Left lung (tissue), 10 donors: ENCODE data around the gene NIPA2. TPM values are rescaled to one million over a fixed set of nuclear protein-coding genes. Genes with fewer than 3 reads are reported as not detected.

ENCODE experiments used
- ATAC-seq: fragments of 200-7000 bp; cut with Tn5 transposase; one replicate; pipeline ENCODE4 v1.9.1; 2020; ENCODE audit warnings: moderate library complexity
- DNase-seq, 4 donors: peaks; one replicate each; pipeline ENCODE4 v3.0.0-alpha.2; 2013 to 2020
- H3K27ac ChIP-seq, 2 donors: fragments of 200-600 bp; sonication (generic) in 1 of 2; one replicate each; pipeline versions ENCODE4 v1.5.0 to v1.8.0; 2020 to 2021
- H3K27me3 ChIP-seq, 2 donors: fragments of 200-600 bp; sonication (generic) in 1 of 2; one replicate each; pipeline versions ENCODE4 v1.5.0 to v1.8.0; 2020 to 2021
- H3K36me3 ChIP-seq, 2 donors: fragments of 200-600 bp; sonication (generic) in 1 of 2; one replicate each; pipeline versions ENCODE4 v1.5.0 to v1.8.0; 2020 to 2021
- H3K4me1 ChIP-seq, 2 donors: fragments of 200-600 bp; one replicate each; pipeline ENCODE4 v1.8.0; 2021
- H3K4me3 ChIP-seq, 2 donors: fragments of 200-600 bp; sonication (generic) in 1 of 2; one replicate each; pipeline versions ENCODE4 v1.5.0 to v1.8.0; 2020 to 2021; ENCODE audit warnings: mild to moderate bottlenecking in 1 of 2
- H3K9me3 ChIP-seq, 2 donors: fragments of 200-600 bp; sonication (generic) in 1 of 2; one replicate each; pipeline versions ENCODE4 v1.5.0 to v1.8.0; 2020 to 2021
- CTCF ChIP-seq, 2 donors: fragments of 200-600 bp; sonication (generic) in 1 of 2; IDR thresholded peaks; one replicate each; pipeline versions ENCODE4 v1.5.0 to v1.8.0; 2021; ENCODE audit warnings: antibody characterized with exemption in 2 of 2
- intact Hi-C, 2 donors: fragments of 100-400 bp; cut with DNase I; formaldehyde crosslinking; loops; one replicate each; pipeline versions ENCODE4 v1.11.2 to v1.14.2; 2022
- polyA plus RNA-seq, 6 donors: library from polyadenylated mRNA; unstranded; fragments of 120-200 nt; gene quantifications; one replicate each; pipeline ENCODE4 v1.2.1, GENCODE V29; 2013; ENCODE audit not compliant: insufficient read length in 6 of 6
- total RNA-seq, 2 donors: library from RNA; stranded (reverse); fragmentation: NEBNext Ultra II Directional; extraction: Animal tissue kit (Norgen Biotek cat#: 25700); gene quantifications; one replicate each; pipeline ENCODE4 v1.2.1, GENCODE V29; 2021
- donor health status: DM: no; HTN: yes; CAD: no.
- donor health status: DM: no; HTN: no; CAD: no.

The NIPA2 gene
- total and polyA plus RNA-seq, 8 donors = 38.3 to 69.0 (median 43.9) TPM

- H3K36me3 ChIP-seq = peaks cover 8 to 63% of the 10 kb centered on the region in 2 donors
- ATAC-seq = no peak
Measured at GRCh38 chr15:22883196-22883595, 44.7 kb downstream of the NIPA2 start.

GRCh38 chr15:22884344-22884743, 45.9 kb downstream of the NIPA2 start:
- H3K4me3 ChIP-seq = no peak overlapping the region
- no peaks in the 10 kb centered on the region for H3K9me3 ChIP-seq
- H3K4me1 ChIP-seq = no peaks in the 10 kb centered on the region
- DNase-seq (no peak), ATAC-seq (no peak)
- peaks cover 8 to 63% of the 10 kb centered on the region in 2 donors for H3K36me3 ChIP-seq
- no peaks in the 10 kb centered on the region for H3K27me3 ChIP-seq
- TF ChIP-seq CTCF (IDR thresholded peaks at IDR 0.05) = no peak
- no peak overlapping the region for H3K27ac ChIP-seq
- intact Hi-C loops = no loop called here

More at GRCh38 chr15:22883196-22883595, 44.7 kb downstream of the NIPA2 start:
- Histone ChIP-seq H3K4me3 (no peak overlapping the region), H3K9me3 (no peaks in the 10 kb centered on the region), H3K27ac (no peak overlapping the region), H3K4me1 (no peaks in the 10 kb centered on the region), H3K27me3 (no peaks in the 10 kb centered on the region)
- TF ChIP-seq CTCF (IDR thresholded peaks at IDR 0.05) = no peak
- DNase-seq = no peak
- intact Hi-C loops = no loop called here

GRCh38 chr15:22885120-22885519, 46.7 kb downstream of the NIPA2 start:
- intact Hi-C loops = no loop called here
- Histone ChIP-seq H3K4me3 (no peak overlapping the region), H3K9me3 (no peaks in the 10 kb centered on the region), H3K27ac (no peak overlapping the region), H3K27me3 (no peaks in the 10 kb centered on the region), H3K4me1 (no peaks in the 10 kb centered on the region), H3K36me3 (peaks cover 8 to 61% of the 10 kb centered on the region in 2 donors)
- DNase-seq = no peak
- no peak for TF ChIP-seq CTCF (IDR thresholded peaks at IDR 0.05)
- no peak for ATAC-seq

GRCh38 chr15:22887157-22887951, 48.9 kb downstream of the NIPA2 start:
- Histone ChIP-seq H3K27ac (peak overlapping the region in 1 of 2 donors; percentile 36), H3K4me1 (no peaks in the 10 kb centered on the region), H3K36me3 (peaks cover 0 to 61% of the 10 kb centered on the region in 2 donors), H3K9me3 (no peaks in the 10 kb centered on the region), H3K4me3 (no peak overlapping the region), H3K27me3 (no peaks in the 10 kb centered on the region)
- DNase-seq (no peak), ATAC-seq (no peak)
- TF ChIP-seq CTCF (IDR thresholded peaks at IDR 0.05) = no peak
- intact Hi-C loops = no loop called here

GRCh38 chr15:22888120-22888859, 49.8 kb downstream of the NIPA2 start:
- DNase-seq = no peak
- intact Hi-C loops = no loop called here
- H3K36me3 ChIP-seq = peaks cover 0 to 61% of the 10 kb centered on the region in 2 donors
- peak; percentile 76 for ATAC-seq
- no peaks in the 10 kb centered on the region for H3K9me3 ChIP-seq
- no peaks in the 10 kb centered on the region for H3K27me3 ChIP-seq
- H3K4me3 ChIP-seq = no peak overlapping the region
- no peaks in the 10 kb centered on the region for H3K4me1 ChIP-seq
- peak overlapping the region in 1 of 2 donors; percentile 36 for H3K27ac ChIP-seq
- no peak for TF ChIP-seq CTCF (IDR thresholded peaks at IDR 0.05)
